ENCODE data around the gene APBA1.
A peak's percentile ranks its signal among the peaks of the same experiment; 100 is the strongest.

- TF ChIP-seq EZH2 (IDR thresholded peaks at IDR 0.05; ENCODE audit: borderline replicate concordance, low read depth, low read length, severe bottlenecking) (no peak), CTCF (IDR thresholded peaks at IDR 0.05; ENCODE audit: extremely low read depth in 1 of 2, insufficient read depth in 1 of 2, low read depth in 1 of 2, low read length in 2 of 2) (no peak), POLR2A (IDR thresholded peaks at IDR 0.05; ENCODE audit: low read depth, low read length) (no peak), POLR2AphosphoS5 (IDR thresholded peaks at IDR 0.05; ENCODE audit: insufficient read depth, low read depth, low read length) (no peak), FOS (IDR thresholded peaks at IDR 0.05; ENCODE audit: borderline replicate concordance, insufficient read depth, low read length) (peak; percentile 37), MYC (IDR thresholded peaks at IDR 0.05; ENCODE audit: low read depth, low read length) (no peak), JUN (IDR thresholded peaks at IDR 0.05; ENCODE audit: borderline replicate concordance, insufficient read depth, insufficient read length, low read depth) (peak; percentile 40), GATA2 (IDR thresholded peaks at IDR 0.05; ENCODE audit: insufficient read depth, insufficient read length, low read depth, low read length) (peak; percentile 89)
- TF ChIP-seq, protein P1, sequence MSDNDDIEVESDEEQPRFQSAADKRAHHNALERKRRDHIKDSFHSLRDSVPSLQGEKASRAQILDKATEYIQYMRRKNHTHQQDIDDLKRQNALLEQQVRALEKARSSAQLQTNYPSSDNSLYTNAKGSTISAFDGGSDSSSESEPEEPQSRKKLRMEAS (IDR thresholded peaks at IDR 0.05; ENCODE audit: insufficient read depth, insufficient read length), result no peak
Observed at GRCh38 chr9:69601698-69602097, 70.5 kb downstream of the APBA1 start.
